ENCODE results near the gene PLAC8L1.
"Not testable (repeated sequence)": the region's sequence is repeated elsewhere in the genome, so short reads cannot be mapped to it uniquely, and the experiment has no call there.

PLAC8L1 gene

GRCh38 chr5:146124580-146124979 is 19.2 kb upstream of the PLAC8L1 start:
- Histone ChIP-seq H3K27ac (no peak overlapping the region), H3K4me2 (ENCODE audit: low read length) (no peak overlapping the region), H3K4me1 (no peaks in the 10 kb centered on the region), H3K9me3 (ENCODE audit: control insufficient read depth, low read length) (no peaks in the 10 kb centered on the region), H3K79me2 (no peaks in the 10 kb centered on the region), H3K36me3 (ENCODE audit: control insufficient read depth, insufficient read depth, low read length) (no peaks in the 10 kb centered on the region), H3K4me3 (ENCODE audit: low read depth, low read length) (no peak overlapping the region), H3K9ac (no peak overlapping the region), H2AFZ (no peak overlapping the region), H3K27me3 (ENCODE audit: control insufficient read depth, insufficient read depth, low read length) (no peaks in the 10 kb centered on the region)
- TF ChIP-seq CTCF (IDR thresholded peaks at IDR 0.05), result no peak

- H3K27me3 ChIP-seq (ENCODE audit: control insufficient read depth, insufficient read depth, low read length); H3K79me2 ChIP-seq; H2AFZ ChIP-seq; H3K4me1 ChIP-seq; H3K36me3 ChIP-seq (ENCODE audit: control insufficient read depth, insufficient read depth, low read length); H3K4me2 ChIP-seq (ENCODE audit: low read length); H3K9me3 ChIP-seq (ENCODE audit: control insufficient read depth, low read length); H3K9ac ChIP-seq; H3K27ac ChIP-seq; H3K4me3 ChIP-seq (ENCODE audit: low read depth, low read length): not testable (repeated sequence)
Observed at GRCh38 chr5:146121451-146121850, 16.1 kb upstream of the PLAC8L1 start.

- H3K4me2 ChIP-seq (ENCODE audit: low read length), result no peak overlapping the region
- no peaks in the 10 kb centered on the region for H3K4me1 ChIP-seq
- no peak overlapping the region for H3K4me3 ChIP-seq (ENCODE audit: low read depth, low read length)
- no peaks in the 10 kb centered on the region for H3K9me3 ChIP-seq (ENCODE audit: control insufficient read depth, low read length)
- H3K9ac ChIP-seq, result no peak overlapping the region
- no peaks in the 10 kb centered on the region for H3K27me3 ChIP-seq (ENCODE audit: control insufficient read depth, insufficient read depth, low read length)
- no peak for TF ChIP-seq CTCF (IDR thresholded peaks at IDR 0.05)
- no peaks in the 10 kb centered on the region for H3K36me3 ChIP-seq (ENCODE audit: control insufficient read depth, insufficient read depth, low read length)
- no peak overlapping the region for H3K27ac ChIP-seq
- H2AFZ ChIP-seq, result no peak overlapping the region
- no peaks in the 10 kb centered on the region for H3K79me2 ChIP-seq
Observed at GRCh38 chr5:146118322-146118721, 12.9 kb upstream of the PLAC8L1 start.

- H3K4me3 ChIP-seq (ENCODE audit: low read depth, low read length); H3K9ac ChIP-seq; H3K27ac ChIP-seq; H3K79me2 ChIP-seq; H3K9me3 ChIP-seq (ENCODE audit: control insufficient read depth, low read length); H2AFZ ChIP-seq; H3K27me3 ChIP-seq (ENCODE audit: control insufficient read depth, insufficient read depth, low read length); H3K4me1 ChIP-seq; H3K4me2 ChIP-seq (ENCODE audit: low read length); H3K36me3 ChIP-seq (ENCODE audit: control insufficient read depth, insufficient read depth, low read length): not testable (repeated sequence)
Observed at GRCh38 chr5:146117216-146117615, 11.8 kb upstream of the PLAC8L1 start.

- H3K27ac ChIP-seq, result no peak overlapping the region
- H3K79me2 ChIP-seq, result no peaks in the 10 kb centered on the region
- no peak overlapping the region for H3K4me2 ChIP-seq (ENCODE audit: low read length)
- no peak overlapping the region for H3K9ac ChIP-seq
- no peak overlapping the region for H2AFZ ChIP-seq
- no peaks in the 10 kb centered on the region for H3K27me3 ChIP-seq (ENCODE audit: control insufficient read depth, insufficient read depth, low read length)
- H3K4me1 ChIP-seq, result no peaks in the 10 kb centered on the region
- H3K36me3 ChIP-seq (ENCODE audit: control insufficient read depth, insufficient read depth, low read length), result no peaks in the 10 kb centered on the region
- no peak for TF ChIP-seq CTCF (IDR thresholded peaks at IDR 0.05)
- no peak overlapping the region for H3K4me3 ChIP-seq (ENCODE audit: low read depth, low read length)
- no peaks in the 10 kb centered on the region for H3K9me3 ChIP-seq (ENCODE audit: control insufficient read depth, low read length)
Observed at GRCh38 chr5:146116361-146116760, 11.0 kb upstream of the PLAC8L1 start.

- Histone ChIP-seq H2AFZ (no peak overlapping the region), H3K36me3 (ENCODE audit: control insufficient read depth, insufficient read depth, low read length) (no peaks in the 10 kb centered on the region), H3K79me2 (no peaks in the 10 kb centered on the region)
Observed at GRCh38 chr5:146112476-146112875, 7.1 kb upstream of the PLAC8L1 start.

More at GRCh38 chr5:146112476-146112875, 7.1 kb upstream of the PLAC8L1 start:
- no peaks in the 10 kb centered on the region for H3K4me1 ChIP-seq
- TF ChIP-seq CTCF (IDR thresholded peaks at IDR 0.05), result no peak
- no peaks in the 10 kb centered on the region for H3K27me3 ChIP-seq (ENCODE audit: control insufficient read depth, insufficient read depth, low read length)
- H3K4me2 ChIP-seq (ENCODE audit: low read length), result no peak overlapping the region
- no peak overlapping the region for H3K27ac ChIP-seq
- no peaks in the 10 kb centered on the region for H3K9me3 ChIP-seq (ENCODE audit: control insufficient read depth, low read length)
- H3K9ac ChIP-seq, result no peak overlapping the region
- no peak overlapping the region for H3K4me3 ChIP-seq (ENCODE audit: low read depth, low read length)

Data from parathyroid adenoma (tissue), 2 donors.